SU-DHL-6 (cell line): ENCODE measurements around the gene MAP2K2.

Source experiments
- H2AFZ ChIP-seq: fragments of 200-600 bp; sonication (generic); 2 replicates; pipeline ENCODE4 v1.6.1; 2014; ENCODE audit warnings: low read depth, mild to moderate bottlenecking, moderate library complexity, mixed read lengths, antibody characterized with exemption, low read length; ENCODE audit not compliant: severe bottlenecking
- H3F3A ChIP-seq: fragments of 200-600 bp; shearing (Covaris generic); 2 replicates; pipeline ENCODE4 v1.6.0; 2016; ENCODE audit warnings: antibody characterized with exemption, mild to moderate bottlenecking; ENCODE audit not compliant: insufficient read depth
- H3K27ac ChIP-seq: fragments of 200-600 bp; sonication (generic); 2 replicates; pipeline ENCODE4 v1.5.1; 2016; ENCODE audit warnings: low read depth, mild to moderate bottlenecking, low read length, moderate library complexity, mixed read lengths
- H3K27me3 ChIP-seq: fragments of 200-600 bp; sonication (generic), shearing (Covaris generic); 2 replicates; pipeline ENCODE4 v1.6.0; 2014; ENCODE audit warnings: mild to moderate bottlenecking, low read length
- H3K36me3 ChIP-seq: fragments of 200-600 bp; sonication (generic); 2 replicates; pipeline ENCODE4 v1.6.1; 2014; ENCODE audit warnings: mild to moderate bottlenecking, low read length, mixed read lengths
- H3K4me2 ChIP-seq: fragments of 300-600, 200-600 bp; shearing (Covaris generic), sonication (generic); 2 replicates; pipeline ENCODE4 v1.6.0; 2014; ENCODE audit warnings: low read length, low read depth, mild to moderate bottlenecking; ENCODE audit not compliant: poor library complexity, severe bottlenecking
- H3K4me3 ChIP-seq: fragments of 200-600 bp; sonication (generic); 2 replicates; pipeline ENCODE4 v1.5.1; 2014; ENCODE audit warnings: antibody characterized with exemption, low read length, mild to moderate bottlenecking, mixed read lengths; ENCODE audit not compliant: insufficient read depth, poor library complexity, severe bottlenecking
- H3K79me2 ChIP-seq: fragments of 200-600 bp; sonication (generic); 2 replicates; pipeline ENCODE4 v1.6.1; 2014; ENCODE audit warnings: mild to moderate bottlenecking, low read length, moderate library complexity; ENCODE audit not compliant: insufficient read depth
- H3K9ac ChIP-seq: fragments of 200-600 bp; sonication (generic); 2 replicates; pipeline ENCODE4 v1.7.0; 2014; ENCODE audit warnings: mild to moderate bottlenecking, low read length
- H3K9me2 ChIP-seq: fragments of 200-600 bp; sonication (generic); replicated peaks from 2 replicates; pipeline ENCODE4 v1.6.1; 2014; ENCODE audit warnings: low read length; ENCODE audit not compliant: insufficient read depth
- H3K9me3 ChIP-seq: fragments of 200-600 bp; sonication (generic); 2 replicates; pipeline ENCODE4 v1.6.1; 2014; ENCODE audit warnings: low read length, mixed read lengths; ENCODE audit not compliant: insufficient read depth
- H4K20me1 ChIP-seq: fragments of 200-600 bp; sonication (generic); 2 replicates; pipeline ENCODE4 v1.6.1; 2014; ENCODE audit warnings: low read depth, mild to moderate bottlenecking, antibody characterized with exemption, low read length, moderate library complexity, mixed read lengths
- CTCF ChIP-seq: fragments of 200-600 bp; sonication (generic); IDR thresholded peaks from one replicate; pipeline ENCODE4 v1.5.1; 2017; ENCODE audit warnings: antibody characterized with exemption, mild to moderate bottlenecking, low read length, moderate library complexity; ENCODE audit not compliant: insufficient read depth, poor library complexity, severe bottlenecking
- EZH2phosphoT487 ChIP-seq: fragments of 200-600 bp; sonication (generic), shearing (Covaris generic); conservative IDR thresholded peaks from 2 replicates; pipeline ENCODE4 v1.6.1; 2018; ENCODE audit warnings: mild to moderate bottlenecking, antibody characterized with exemption, low read length, moderate library complexity, mixed read lengths

The MAP2K2 gene

GRCh38 chr19:4101496-4101770 lies 22.5 kb downstream of the MAP2K2 start:
- TF ChIP-seq EZH2phosphoT487 (no peak), CTCF (no peak)
- Histone ChIP-seq H3K9ac (no peak overlapping the region), H3K36me3 (no peaks in the 10 kb centered on the region), H4K20me1 (no peaks in the 10 kb centered on the region), H3K79me2 (no peaks in the 10 kb centered on the region), H3K9me3 (no peaks in the 10 kb centered on the region), H3K27ac (no peak overlapping the region), H3K9me2 (no peaks in the 10 kb centered on the region), H3F3A (no peaks in the 10 kb centered on the region), H3K4me2 (no peak overlapping the region), H3K4me3 (no peak overlapping the region), H3K27me3 (no peaks in the 10 kb centered on the region), H2AFZ (no peak overlapping the region)

DNA sequence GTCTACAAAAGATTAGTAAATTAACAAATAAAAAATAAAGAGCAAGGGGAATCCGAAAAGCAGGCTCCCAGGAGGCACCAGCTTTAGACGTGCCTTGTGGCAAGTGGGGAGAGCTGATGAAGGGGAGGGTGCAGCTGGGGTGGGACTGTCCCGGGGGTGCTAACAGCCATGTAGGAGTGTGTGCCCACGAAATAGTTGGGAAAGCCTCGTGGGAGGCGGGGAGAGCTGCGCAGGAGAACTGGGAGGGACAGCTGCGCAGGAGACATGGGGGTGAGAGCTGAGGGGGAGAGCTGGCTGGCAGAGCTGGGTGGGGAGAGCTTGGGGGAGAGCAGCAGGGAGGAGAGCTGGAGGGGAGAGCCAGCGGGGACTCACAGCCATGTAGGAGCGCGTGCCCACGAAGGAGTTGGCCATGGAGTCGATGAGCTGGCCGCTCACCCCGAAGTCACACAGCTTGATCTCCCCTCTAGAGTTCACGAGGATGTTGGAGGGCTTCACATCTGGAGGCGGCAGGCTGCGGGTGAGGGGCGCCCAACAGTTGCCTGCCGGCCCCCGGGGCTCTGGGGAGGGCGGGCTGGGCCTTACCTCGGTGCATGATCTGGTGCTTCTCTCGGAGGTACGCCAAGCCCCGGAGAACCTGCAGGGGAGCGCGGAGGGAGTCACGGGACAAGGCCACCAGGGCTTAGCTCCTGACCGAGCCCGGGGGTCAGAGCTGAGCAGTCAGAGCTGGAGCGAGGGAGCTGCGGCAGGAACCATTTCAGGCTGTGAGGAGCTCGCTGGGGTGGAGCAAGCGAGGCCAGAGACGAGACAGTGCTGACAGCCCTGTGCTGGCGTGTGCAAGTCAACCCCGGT lies 23.1 kb downstream of the MAP2K2 start:
- no peaks in the 10 kb centered on the region for H3K9me3 ChIP-seq
- H4K20me1 ChIP-seq: no peaks in the 10 kb centered on the region
- no peaks in the 10 kb centered on the region for H3K36me3 ChIP-seq
- no peak for TF ChIP-seq EZH2phosphoT487
- TF ChIP-seq CTCF: no peak
- no peaks in the 10 kb centered on the region for H3K79me2 ChIP-seq
- H2AFZ ChIP-seq: no peak overlapping the region
- no peaks in the 10 kb centered on the region for H3K9me2 ChIP-seq
- no peak overlapping the region for H3K4me2 ChIP-seq
- H3K9ac ChIP-seq: no peak overlapping the region
- H3F3A ChIP-seq: no peaks in the 10 kb centered on the region
- H3K4me3 ChIP-seq: no peak overlapping the region
- H3K27me3 ChIP-seq: no peaks in the 10 kb centered on the region
- no peak overlapping the region for H3K27ac ChIP-seq

DNA sequence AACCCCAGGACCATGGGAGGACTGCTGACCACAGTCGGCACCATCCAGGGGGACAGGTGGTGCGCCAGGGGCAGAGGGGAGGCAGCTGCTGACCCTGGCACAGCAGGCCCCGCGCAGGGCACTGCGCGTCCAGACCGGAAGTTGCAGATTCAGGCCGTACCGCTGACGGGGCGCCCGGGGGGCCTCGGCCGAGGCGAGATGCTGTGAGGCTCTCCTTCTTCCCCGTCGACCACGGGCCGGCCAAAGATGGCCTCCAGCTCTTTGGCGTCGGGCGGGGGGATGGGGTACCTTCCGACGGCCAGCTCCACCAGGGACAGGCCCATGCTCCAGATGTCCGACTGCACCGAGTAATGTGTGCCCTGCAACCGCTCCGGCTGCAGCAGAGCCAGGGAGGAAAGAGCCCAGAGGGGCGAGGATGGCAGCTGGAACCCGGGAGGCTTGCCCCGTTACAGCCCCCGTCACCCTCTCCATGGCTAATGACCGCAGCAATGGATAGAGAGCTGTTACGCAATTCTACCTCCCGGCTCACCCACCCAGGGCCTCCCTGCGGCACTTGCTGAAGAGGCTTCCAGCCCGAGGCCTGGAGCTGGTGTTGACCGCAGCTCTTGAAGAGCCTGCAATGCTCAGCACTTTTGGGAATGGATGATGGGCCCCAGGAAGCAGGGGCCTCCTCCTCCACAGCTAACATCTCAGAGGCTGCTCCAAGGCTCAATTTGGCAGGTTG lies 24.7 kb downstream of the MAP2K2 start:
- H3K9me3 ChIP-seq: no peaks in the 10 kb centered on the region
- H3K4me2 ChIP-seq: no peak overlapping the region
- H4K20me1 ChIP-seq: no peaks in the 10 kb centered on the region
- no peak overlapping the region for H2AFZ ChIP-seq
- H3F3A ChIP-seq: no peaks in the 10 kb centered on the region
- H3K27me3 ChIP-seq: no peaks in the 10 kb centered on the region
- H3K79me2 ChIP-seq: no peaks in the 10 kb centered on the region
- no peaks in the 10 kb centered on the region for H3K36me3 ChIP-seq
- no peak for TF ChIP-seq EZH2phosphoT487
- TF ChIP-seq CTCF: no peak
- no peaks in the 10 kb centered on the region for H3K9me2 ChIP-seq
- H3K27ac ChIP-seq: no peak overlapping the region
- no peak overlapping the region for H3K9ac ChIP-seq
- H3K4me3 ChIP-seq: no peak overlapping the region
